ENCODE data around the gene MYO1E. TPM values are rescaled to one million over a fixed set of nuclear protein-coding genes. Genes with fewer than 3 reads are reported as not detected.

MYO1E gene
- total and polyA plus RNA-seq, 4 donors = 6.7 to 70.9 (median 21.6) TPM

DNA sequence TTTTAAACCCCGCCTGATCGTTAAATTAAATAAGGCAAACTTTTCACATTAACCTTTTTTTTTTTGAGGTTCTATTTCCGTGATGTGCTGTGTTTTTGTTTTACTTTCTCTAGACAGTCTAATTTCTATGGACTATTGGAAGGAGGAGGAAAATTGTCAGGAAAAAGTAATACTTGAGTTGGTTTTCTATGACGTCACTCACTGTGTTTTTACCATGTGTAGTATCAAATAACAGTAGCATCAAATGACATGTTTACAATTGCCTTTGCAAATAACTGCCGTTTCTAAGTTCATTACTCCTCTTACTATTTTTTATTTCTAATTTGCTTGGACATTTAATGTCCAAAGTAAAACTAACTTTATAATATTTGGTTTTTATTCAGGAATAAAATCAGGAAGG lies 32.3 kb downstream of the MYO1E start:
- no peak for DNase-seq (ENCODE audit: low spot score)
- Histone ChIP-seq H3K36me3 (ENCODE audit: control insufficient read depth in 4 of 4, insufficient read depth in 3 of 4, low read depth in 1 of 4, low read length in 3 of 4) (no peaks in the 10 kb centered on the region), H3K27me3 (ENCODE audit: control insufficient read depth in 4 of 4, insufficient read depth in 4 of 4, low read length in 3 of 4) (no peaks in the 10 kb centered on the region), H3K9ac (ENCODE audit: low read depth in 1 of 2, low read length in 2 of 2) (no peak overlapping the region), H3K4me3 (ENCODE audit: low read depth in 1 of 3, low read length in 3 of 3) (no peak overlapping the region), H3K4me1 (ENCODE audit: control insufficient read depth in 4 of 4, insufficient read depth in 4 of 4, low read length in 3 of 4) (peaks cover 0 to 11% (median 6%) of the 10 kb centered on the region in 4 donors), H3K27ac (ENCODE audit: low read depth in 1 of 2, low read length in 2 of 2) (no peak overlapping the region), H3K9me3 (ENCODE audit: control insufficient read depth in 4 of 4, low read length in 3 of 4) (no peaks in the 10 kb centered on the region)
- no peak for TF ChIP-seq RAD21 (IDR thresholded peaks at IDR 0.05)
- no peak for TF ChIP-seq FOXA2 (IDR thresholded peaks at IDR 0.05)
- TF ChIP-seq, protein P1, sequence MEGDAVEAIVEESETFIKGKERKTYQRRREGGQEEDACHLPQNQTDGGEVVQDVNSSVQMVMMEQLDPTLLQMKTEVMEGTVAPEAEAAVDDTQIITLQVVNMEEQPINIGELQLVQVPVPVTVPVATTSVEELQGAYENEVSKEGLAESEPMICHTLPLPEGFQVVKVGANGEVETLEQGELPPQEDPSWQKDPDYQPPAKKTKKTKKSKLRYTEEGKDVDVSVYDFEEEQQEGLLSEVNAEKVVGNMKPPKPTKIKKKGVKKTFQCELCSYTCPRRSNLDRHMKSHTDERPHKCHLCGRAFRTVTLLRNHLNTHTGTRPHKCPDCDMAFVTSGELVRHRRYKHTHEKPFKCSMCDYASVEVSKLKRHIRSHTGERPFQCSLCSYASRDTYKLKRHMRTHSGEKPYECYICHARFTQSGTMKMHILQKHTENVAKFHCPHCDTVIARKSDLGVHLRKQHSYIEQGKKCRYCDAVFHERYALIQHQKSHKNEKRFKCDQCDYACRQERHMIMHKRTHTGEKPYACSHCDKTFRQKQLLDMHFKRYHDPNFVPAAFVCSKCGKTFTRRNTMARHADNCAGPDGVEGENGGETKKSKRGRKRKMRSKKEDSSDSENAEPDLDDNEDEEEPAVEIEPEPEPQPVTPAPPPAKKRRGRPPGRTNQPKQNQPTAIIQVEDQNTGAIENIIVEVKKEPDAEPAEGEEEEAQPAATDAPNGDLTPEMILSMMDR (IDR thresholded peaks at IDR 0.05; ENCODE audit: low read depth, low read length, missing input control) = no peak
- TF ChIP-seq HNF4A (conservative IDR thresholded peaks at IDR 0.05) = no peak
- 78% methylated on average over 5 of the region's 5 CpGs for WGBS

- TF ChIP-seq, protein P2, sequence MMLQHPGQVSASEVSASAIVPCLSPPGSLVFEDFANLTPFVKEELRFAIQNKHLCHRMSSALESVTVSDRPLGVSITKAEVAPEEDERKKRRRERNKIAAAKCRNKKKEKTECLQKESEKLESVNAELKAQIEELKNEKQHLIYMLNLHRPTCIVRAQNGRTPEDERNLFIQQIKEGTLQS (IDR thresholded peaks at IDR 0.05) = no peak
- TF ChIP-seq, protein P3, sequence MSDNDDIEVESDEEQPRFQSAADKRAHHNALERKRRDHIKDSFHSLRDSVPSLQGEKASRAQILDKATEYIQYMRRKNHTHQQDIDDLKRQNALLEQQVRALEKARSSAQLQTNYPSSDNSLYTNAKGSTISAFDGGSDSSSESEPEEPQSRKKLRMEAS (IDR thresholded peaks at IDR 0.05) = peak; percentile 58
- TF ChIP-seq, protein P1 (IDR thresholded peaks at IDR 0.05; ENCODE audit: low read depth, low read length, missing input control) = no peak
- TF ChIP-seq ZBTB33 (IDR thresholded peaks at IDR 0.05) (peak; percentile 51), HNF4G (IDR thresholded peaks at IDR 0.05) (no peak), RAD21 (IDR thresholded peaks at IDR 0.05) (peak; percentile 8 to 43), YY1 (IDR thresholded peaks at IDR 0.05) (peak; percentile 88), HNF4A (conservative IDR thresholded peaks at IDR 0.05) (peak; percentile 41 to 72), EGR1 (IDR thresholded peaks at IDR 0.05; ENCODE audit: low read depth in 2 of 2) (peak in 1 of 2 donors; percentile 29), SP1 (IDR thresholded peaks at IDR 0.05) (peak; percentile 9), FOXA2 (IDR thresholded peaks at IDR 0.05) (peak; percentile 53), GABPA (IDR thresholded peaks at IDR 0.05 in 1 of 2, conservative IDR thresholded peaks at IDR 0.05 in 1 of 2) (no peak), NR2F2 (IDR thresholded peaks at IDR 0.05) (no peak), TAF1 (conservative IDR thresholded peaks at IDR 0.05) (no peak), JUND (IDR thresholded peaks at IDR 0.05) (peak in 1 of 2 donors; percentile 45), FOXA1 (IDR thresholded peaks at IDR 0.05) (no peak), RXRA (IDR thresholded peaks at IDR 0.05) (peak; percentile 21 to 85)
- TF ChIP-seq, protein P4, sequence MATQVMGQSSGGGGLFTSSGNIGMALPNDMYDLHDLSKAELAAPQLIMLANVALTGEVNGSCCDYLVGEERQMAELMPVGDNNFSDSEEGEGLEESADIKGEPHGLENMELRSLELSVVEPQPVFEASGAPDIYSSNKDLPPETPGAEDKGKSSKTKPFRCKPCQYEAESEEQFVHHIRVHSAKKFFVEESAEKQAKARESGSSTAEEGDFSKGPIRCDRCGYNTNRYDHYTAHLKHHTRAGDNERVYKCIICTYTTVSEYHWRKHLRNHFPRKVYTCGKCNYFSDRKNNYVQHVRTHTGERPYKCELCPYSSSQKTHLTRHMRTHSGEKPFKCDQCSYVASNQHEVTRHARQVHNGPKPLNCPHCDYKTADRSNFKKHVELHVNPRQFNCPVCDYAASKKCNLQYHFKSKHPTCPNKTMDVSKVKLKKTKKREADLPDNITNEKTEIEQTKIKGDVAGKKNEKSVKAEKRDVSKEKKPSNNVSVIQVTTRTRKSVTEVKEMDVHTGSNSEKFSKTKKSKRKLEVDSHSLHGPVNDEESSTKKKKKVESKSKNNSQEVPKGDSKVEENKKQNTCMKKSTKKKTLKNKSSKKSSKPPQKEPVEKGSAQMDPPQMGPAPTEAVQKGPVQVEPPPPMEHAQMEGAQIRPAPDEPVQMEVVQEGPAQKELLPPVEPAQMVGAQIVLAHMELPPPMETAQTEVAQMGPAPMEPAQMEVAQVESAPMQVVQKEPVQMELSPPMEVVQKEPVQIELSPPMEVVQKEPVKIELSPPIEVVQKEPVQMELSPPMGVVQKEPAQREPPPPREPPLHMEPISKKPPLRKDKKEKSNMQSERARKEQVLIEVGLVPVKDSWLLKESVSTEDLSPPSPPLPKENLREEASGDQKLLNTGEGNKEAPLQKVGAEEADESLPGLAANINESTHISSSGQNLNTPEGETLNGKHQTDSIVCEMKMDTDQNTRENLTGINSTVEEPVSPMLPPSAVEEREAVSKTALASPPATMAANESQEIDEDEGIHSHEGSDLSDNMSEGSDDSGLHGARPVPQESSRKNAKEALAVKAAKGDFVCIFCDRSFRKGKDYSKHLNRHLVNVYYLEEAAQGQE (IDR thresholded peaks at IDR 0.05) = peak; percentile 53
- H3K36me3 ChIP-seq (ENCODE audit: control insufficient read depth in 4 of 4, insufficient read depth in 3 of 4, low read depth in 1 of 4, low read length in 3 of 4) = no peaks in the 10 kb centered on the region
- H3K9ac ChIP-seq (ENCODE audit: low read depth in 1 of 2, low read length in 2 of 2) = no peak overlapping the region
- H3K4me3 ChIP-seq (ENCODE audit: low read depth in 1 of 3, low read length in 3 of 3) = no peak overlapping the region
- no peaks in the 10 kb centered on the region for H3K27me3 ChIP-seq (ENCODE audit: control insufficient read depth in 4 of 4, insufficient read depth in 4 of 4, low read length in 3 of 4)
- peaks cover 0 to 8% (median 7%) of the 10 kb centered on the region in 4 donors for H3K4me1 ChIP-seq (ENCODE audit: control insufficient read depth in 4 of 4, insufficient read depth in 4 of 4, low read length in 3 of 4)
- no peak for DNase-seq (ENCODE audit: low spot score)
- H3K27ac ChIP-seq (ENCODE audit: low read depth in 1 of 2, low read length in 2 of 2) = no peak overlapping the region
- WGBS = 38% methylated on average over 3 of the region's 3 CpGs
- no peaks in the 10 kb centered on the region for H3K9me3 ChIP-seq (ENCODE audit: control insufficient read depth in 4 of 4, low read length in 3 of 4)
Measured at GRCh38 chr15:59339252-59339672, 33.4 kb downstream of the MYO1E start.

Measured in liver (tissue), 9 donors.